MM.1S (cell line): Measurements from ENCODE around the gene TRNP1.

Experiments
- DNase-seq: peaks from one replicate; pipeline ENCODE4 v3.0.0-alpha.2; 2015
- H2AFZ ChIP-seq: fragments of 300-600 bp; sonication (generic); 2 replicates; pipeline ENCODE4 v1.6.0; 2016; ENCODE audit warnings: antibody characterized with exemption, low read length
- H3F3A ChIP-seq: fragments of 300-600 bp; sonication (generic); 2 replicates; pipeline ENCODE4 v1.6.1; 2016; ENCODE audit warnings: mild to moderate bottlenecking, antibody characterized with exemption, low read length, moderate library complexity, mixed read lengths; ENCODE audit not compliant: insufficient read depth
- H3K27ac ChIP-seq: fragments of 300-600 bp; sonication (generic); 2 replicates; pipeline ENCODE4 v1.5.1; 2016; ENCODE audit warnings: mild to moderate bottlenecking, low read length
- H3K27me3 ChIP-seq: fragments of 300-600 bp; sonication (generic); replicated peaks from 2 replicates; pipeline ENCODE4 v1.6.0; 2016; ENCODE audit warnings: low read length; ENCODE audit not compliant: insufficient read depth
- H3K36me3 ChIP-seq: fragments of 300-600 bp; sonication (generic); replicated peaks from 2 replicates; pipeline ENCODE4 v1.6.1; 2016; ENCODE audit warnings: mild to moderate bottlenecking, low read length, mixed read lengths; ENCODE audit not compliant: insufficient read depth
- H3K4me1 ChIP-seq: fragments of 300-600 bp; sonication (generic); 2 replicates; pipeline ENCODE4 v1.6.1; 2016; ENCODE audit warnings: low read length, mixed read lengths
- H3K4me2 ChIP-seq: fragments of 300-600 bp; sonication (generic); 2 replicates; pipeline ENCODE4 v1.6.0; 2016; ENCODE audit warnings: low read depth, low read length
- H3K4me3 ChIP-seq: fragments of 300-600 bp; sonication (generic); 2 replicates; pipeline ENCODE4 v1.5.1; 2016; ENCODE audit warnings: low read length, mixed read lengths
- H3K79me2 ChIP-seq: fragments of 300-600 bp; sonication (generic); 2 replicates; pipeline ENCODE4 v1.6.1; 2016; ENCODE audit warnings: mixed run types, low read length, mixed read lengths
- H3K9ac ChIP-seq: fragments of 300-600 bp; sonication (generic); 2 replicates; pipeline ENCODE4 v1.6.1; 2016; ENCODE audit warnings: low read length, mixed read lengths
- H3K9me2 ChIP-seq: fragments of 300-600 bp; sonication (generic); replicated peaks from 2 replicates; pipeline ENCODE4 v1.6.1; 2016; ENCODE audit warnings: mild to moderate bottlenecking, low read length, mixed read lengths; ENCODE audit not compliant: insufficient read depth
- H3K9me3 ChIP-seq: fragments of 300-600 bp; sonication (generic); replicated peaks from 2 replicates; pipeline ENCODE4 v1.6.1; 2016; ENCODE audit warnings: mild to moderate bottlenecking, low read length, mixed read lengths; ENCODE audit not compliant: insufficient read depth
- H4K20me1 ChIP-seq: fragments of 300-600 bp; sonication (generic); 2 replicates; pipeline ENCODE4 v1.6.1; 2016; ENCODE audit warnings: mild to moderate bottlenecking, low read length, moderate library complexity, mixed read lengths; ENCODE audit not compliant: insufficient read depth
- CTCF ChIP-seq: fragments of 300-600 bp; sonication (generic); IDR thresholded peaks from 2 replicates; pipeline ENCODE4 v1.5.1; 2016; ENCODE audit warnings: antibody characterized with exemption, low read length, mixed read lengths
- EZH2 ChIP-seq: fragments of 300-600 bp; sonication (generic); optimal IDR thresholded peaks from 2 replicates; pipeline ENCODE3; 2017; ENCODE audit warnings: low read depth, mild to moderate bottlenecking, antibody characterized with exemption, low read length, mixed read lengths
- EZH2phosphoT487 ChIP-seq: fragments of 300-600 bp; sonication (generic); IDR thresholded peaks from 2 replicates; pipeline ENCODE4 v1.6.1; 2018; ENCODE audit warnings: antibody characterized with exemption, low read length

Gene TRNP1

DNA sequence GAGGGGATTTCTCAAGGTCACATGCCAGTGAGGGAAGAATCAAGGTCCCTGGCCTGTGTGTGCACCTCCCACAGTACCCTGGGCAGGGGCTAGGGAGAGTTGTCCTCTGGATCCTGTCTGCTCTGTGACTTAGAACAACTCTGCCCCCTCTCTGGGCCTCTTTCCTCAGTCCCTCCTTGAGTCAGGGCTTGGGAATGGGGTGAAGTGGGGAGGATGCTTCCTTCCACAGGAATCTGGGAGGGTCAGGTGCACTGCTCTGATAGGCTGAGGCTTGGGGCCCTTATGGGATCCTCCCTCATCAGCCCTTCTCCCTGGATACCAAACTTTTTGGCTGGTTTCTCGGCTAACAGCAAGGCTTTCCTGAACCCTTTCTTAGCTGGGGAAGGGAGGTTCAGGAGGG is 2.5 kb downstream of the TRNP1 start:
- H3K4me3 ChIP-seq, result no peak overlapping the region
- no peak overlapping the region for H3K4me2 ChIP-seq
- peaks cover 56% of the 10 kb centered on the region for H3K27me3 ChIP-seq
- H3K36me3 ChIP-seq, result no peaks in the 10 kb centered on the region
- no peak overlapping the region for H2AFZ ChIP-seq
- no peaks in the 10 kb centered on the region for H3K9me3 ChIP-seq
- no peak overlapping the region for H3K27ac ChIP-seq
- no peak overlapping the region for H3K9ac ChIP-seq
- DNase-seq, result no peak
- H4K20me1 ChIP-seq, result no peaks in the 10 kb centered on the region
- no peak for TF ChIP-seq EZH2
- no peak for TF ChIP-seq CTCF
- TF ChIP-seq EZH2phosphoT487, result no peak
- no peaks in the 10 kb centered on the region for H3K79me2 ChIP-seq
- peaks cover 5% of the 10 kb centered on the region for H3K4me1 ChIP-seq
- no peaks in the 10 kb centered on the region for H3K9me2 ChIP-seq
- H3F3A ChIP-seq, result no peaks in the 10 kb centered on the region

DNA sequence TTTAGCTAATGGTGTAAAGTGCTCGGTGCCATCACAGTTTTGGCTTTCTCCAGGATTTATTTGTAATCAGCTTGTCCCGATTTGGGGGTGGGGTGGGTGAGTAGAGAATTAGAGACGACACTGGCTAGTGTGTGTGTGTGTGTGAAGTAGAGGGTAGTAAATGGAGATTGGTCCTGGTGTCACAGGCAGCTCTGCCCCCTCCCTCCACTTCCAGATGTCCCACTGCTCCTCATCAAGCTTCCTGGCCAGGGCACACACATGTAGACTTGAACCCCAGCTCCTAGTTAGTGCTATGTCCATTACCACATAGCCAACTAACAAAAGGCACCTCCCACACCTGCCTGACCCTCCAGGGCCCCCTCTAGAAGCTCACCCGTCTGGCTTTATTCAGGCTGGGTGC is 3.2 kb downstream of the TRNP1 start:
- Histone ChIP-seq H2AFZ (no peak overlapping the region), H3K27ac (no peak overlapping the region), H3K79me2 (no peaks in the 10 kb centered on the region), H3K4me3 (no peak overlapping the region), H3K4me2 (no peak overlapping the region), H3F3A (no peaks in the 10 kb centered on the region), H3K4me1 (peaks cover 5% of the 10 kb centered on the region), H4K20me1 (no peaks in the 10 kb centered on the region), H3K9me3 (no peaks in the 10 kb centered on the region), H3K9me2 (no peaks in the 10 kb centered on the region), H3K9ac (no peak overlapping the region), H3K36me3 (no peaks in the 10 kb centered on the region), H3K27me3 (peaks cover 52% of the 10 kb centered on the region)
- DNase-seq, result no peak
- TF ChIP-seq CTCF, result no peak
- no peak for TF ChIP-seq EZH2
- no peak for TF ChIP-seq EZH2phosphoT487

GRCh38 chr1:26998429-26999300 is 5.2 kb downstream of the TRNP1 start:
- DNase-seq, result no peak
- no peaks in the 10 kb centered on the region for H3K9me3 ChIP-seq
- no peak overlapping the region for H3K9ac ChIP-seq
- no peaks in the 10 kb centered on the region for H3K79me2 ChIP-seq
- H3K4me1 ChIP-seq, result no peaks in the 10 kb centered on the region
- H3K4me2 ChIP-seq, result no peak overlapping the region
- H3K36me3 ChIP-seq, result no peaks in the 10 kb centered on the region
- H3K4me3 ChIP-seq, result no peak overlapping the region
- peaks cover 46% of the 10 kb centered on the region for H3K27me3 ChIP-seq
- TF ChIP-seq CTCF (no peak), EZH2phosphoT487 (no peak), EZH2 (no peak)
- H3K9me2 ChIP-seq, result no peaks in the 10 kb centered on the region
- H3K27ac ChIP-seq, result no peak overlapping the region
- H4K20me1 ChIP-seq, result no peaks in the 10 kb centered on the region
- H2AFZ ChIP-seq, result no peak overlapping the region
- no peaks in the 10 kb centered on the region for H3F3A ChIP-seq
